Measurements from ENCODE around the gene TANGO6.
"Not testable (repeated sequence)": the region's sequence is repeated elsewhere in the genome, so short reads cannot be mapped to it uniquely, and the experiment has no call there.

The TANGO6 gene

DNA sequence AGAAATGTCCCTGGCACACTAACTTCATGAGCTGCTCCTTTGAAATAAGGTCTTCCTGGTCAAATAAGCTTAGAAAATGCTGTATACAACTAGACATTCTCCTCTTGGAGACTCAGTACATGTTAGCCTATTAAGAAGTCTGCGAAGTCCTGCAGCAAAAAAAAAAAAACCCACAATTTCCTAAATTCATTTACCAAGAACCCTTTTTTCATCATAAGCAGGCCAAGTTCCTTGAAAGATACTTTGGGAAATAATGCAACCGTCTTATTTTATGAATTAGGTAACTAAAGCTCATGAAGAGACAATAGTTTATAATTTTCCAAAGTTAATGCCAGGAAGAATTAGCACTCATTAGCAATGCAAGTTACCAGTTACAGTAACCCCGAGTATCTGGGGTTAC, 213.1 kb downstream of the TANGO6 start:
- DNase-seq (ENCODE audit: low spot score): no peak

DNA sequence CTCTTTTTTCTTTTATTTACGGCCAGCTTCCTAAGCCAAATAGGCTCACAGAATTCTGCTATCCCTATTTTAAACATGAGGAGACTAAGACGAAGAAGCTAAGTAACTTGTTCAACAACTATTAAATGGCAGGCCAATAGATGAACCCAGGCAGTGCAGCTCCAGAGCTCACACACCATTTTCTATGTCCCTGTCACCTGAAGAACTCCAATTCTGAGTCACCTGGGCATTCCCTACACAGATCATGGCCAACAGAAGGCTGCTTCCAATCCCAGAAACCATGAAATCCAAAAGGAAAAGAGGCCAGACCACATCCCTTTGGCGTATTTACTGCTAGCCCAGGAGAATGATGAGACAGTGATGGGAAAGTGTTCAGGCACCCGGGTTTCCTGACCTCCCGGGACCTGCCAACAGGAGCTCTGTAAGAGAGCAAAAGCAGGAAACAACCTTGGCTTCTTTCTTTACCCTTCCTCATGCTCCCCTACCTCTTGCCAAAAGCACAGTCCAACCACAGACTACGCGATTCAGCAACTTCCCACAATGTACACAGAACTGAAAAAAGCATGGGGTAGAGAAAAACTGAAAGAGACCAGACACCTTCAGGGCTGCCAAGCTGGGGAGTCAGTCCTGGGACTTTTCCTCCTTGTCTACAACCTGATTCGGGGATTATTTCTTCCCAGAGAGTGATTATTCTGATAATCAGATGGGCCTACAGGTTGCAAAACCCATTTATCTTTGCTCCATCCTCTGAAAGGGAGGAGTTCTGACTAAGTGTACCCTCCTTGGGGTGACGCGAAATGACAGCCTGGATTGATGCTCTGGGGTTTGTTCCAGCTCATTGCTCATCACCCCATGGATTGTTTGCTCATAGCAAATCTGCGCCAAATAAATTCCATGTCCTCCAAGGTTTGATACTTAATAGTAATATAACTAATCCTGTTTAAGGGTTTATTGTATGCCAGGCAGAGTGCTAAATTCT, 214.4 kb downstream of the TANGO6 start:
- no peak for DNase-seq (ENCODE audit: low spot score)

DNA sequence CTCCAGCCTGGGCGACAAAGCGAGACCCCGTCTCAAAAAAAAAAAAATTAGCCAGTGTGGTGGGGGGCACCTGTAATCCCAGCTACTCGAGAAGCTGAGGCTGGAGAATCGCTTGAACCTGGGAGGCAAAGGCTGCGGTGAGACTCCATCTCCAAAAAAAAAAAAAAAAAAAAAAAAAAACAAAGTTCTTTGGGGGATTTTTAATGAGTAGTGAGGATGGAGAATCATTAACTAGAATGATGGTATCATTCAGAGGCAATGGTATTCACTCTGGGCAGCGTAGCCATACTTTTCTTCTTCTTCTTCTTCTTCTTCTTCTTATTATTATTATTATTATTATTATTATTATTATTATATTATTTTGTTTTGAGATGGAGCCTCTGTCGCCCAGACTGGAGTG, 220.2 kb downstream of the TANGO6 start:
- DNase-seq (ENCODE audit: low spot score): not testable (repeated sequence)

DNA sequence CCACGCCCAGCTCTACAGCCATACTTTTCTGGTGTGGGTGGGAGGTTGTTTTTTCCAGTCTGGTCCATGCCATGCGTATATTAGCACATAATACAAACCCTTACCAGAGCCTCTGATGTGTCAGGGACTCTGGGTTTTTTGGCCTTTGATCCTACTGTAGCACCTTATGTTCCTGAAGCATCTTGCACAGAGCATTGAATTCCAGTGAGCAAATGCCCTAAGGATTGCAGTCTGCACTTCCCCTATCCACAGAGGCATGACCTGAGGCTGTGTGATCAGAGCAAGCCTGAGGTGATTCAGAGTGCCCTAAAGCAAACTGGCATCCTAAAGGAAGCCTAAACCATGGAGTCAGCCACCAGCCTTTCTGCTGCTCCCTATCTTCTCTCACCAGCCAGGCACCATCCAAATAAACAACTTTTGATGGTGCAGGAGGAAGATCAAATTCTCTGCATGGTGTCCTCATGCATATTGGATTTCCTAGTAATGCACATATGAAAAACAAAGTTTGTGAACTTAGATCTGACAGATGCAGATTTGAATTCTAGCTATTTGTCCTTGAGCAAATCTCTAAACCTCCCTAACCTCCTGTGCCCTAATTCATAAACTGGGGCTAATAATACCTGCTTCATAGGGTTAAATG, 220.9 kb downstream of the TANGO6 start:
- DNase-seq (ENCODE audit: low spot score): no peak

DNA sequence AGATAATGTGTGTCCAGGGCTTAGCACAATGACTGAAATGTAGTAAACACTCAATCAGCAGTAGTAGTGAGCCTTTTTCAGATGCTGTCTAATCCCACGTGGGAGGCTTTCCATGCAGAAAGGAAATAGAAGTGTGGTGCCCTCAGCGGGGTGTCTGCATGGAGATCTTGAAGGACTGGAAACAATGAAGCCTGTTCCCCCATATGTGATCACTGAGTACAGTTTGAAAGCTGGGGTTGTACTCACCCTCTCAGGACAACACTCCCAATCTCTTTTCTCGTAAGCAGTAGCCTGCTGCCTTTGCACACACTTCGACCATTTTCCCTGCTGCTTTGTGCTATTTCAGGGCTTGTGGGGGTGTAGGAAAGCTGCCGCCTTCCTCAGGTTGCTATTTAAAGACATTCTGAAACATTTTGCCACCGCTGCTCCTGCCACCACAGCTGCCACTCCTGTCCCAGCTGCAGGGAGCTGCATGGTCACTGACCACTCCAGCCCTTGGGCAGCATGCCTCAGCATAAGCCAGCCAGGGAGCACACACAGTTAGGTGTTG, 221.5 kb downstream of the TANGO6 start:
- peak; percentile 53 for DNase-seq (ENCODE audit: low spot score)

DNA sequence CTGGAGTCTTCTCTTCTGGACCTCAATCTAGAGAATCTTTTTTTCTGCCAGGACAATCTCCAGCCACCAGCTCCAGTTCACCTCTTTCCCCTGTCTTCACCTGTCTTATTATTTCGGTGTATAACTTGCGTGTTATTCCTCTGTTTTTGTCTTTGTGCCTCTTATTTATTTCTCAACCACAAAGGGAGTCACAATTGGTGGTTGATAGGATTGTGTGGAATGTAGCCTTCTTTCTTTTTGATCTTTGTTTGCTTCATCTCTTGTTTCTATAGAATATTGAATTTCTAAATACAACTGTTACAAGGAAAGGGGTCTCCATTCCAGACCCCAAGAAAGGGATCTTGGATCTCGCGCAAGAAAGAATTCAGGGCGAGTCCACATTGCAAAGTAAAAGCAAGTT, 226.2 kb downstream of the TANGO6 start:
- DNase-seq (ENCODE audit: low spot score): no peak

DNA sequence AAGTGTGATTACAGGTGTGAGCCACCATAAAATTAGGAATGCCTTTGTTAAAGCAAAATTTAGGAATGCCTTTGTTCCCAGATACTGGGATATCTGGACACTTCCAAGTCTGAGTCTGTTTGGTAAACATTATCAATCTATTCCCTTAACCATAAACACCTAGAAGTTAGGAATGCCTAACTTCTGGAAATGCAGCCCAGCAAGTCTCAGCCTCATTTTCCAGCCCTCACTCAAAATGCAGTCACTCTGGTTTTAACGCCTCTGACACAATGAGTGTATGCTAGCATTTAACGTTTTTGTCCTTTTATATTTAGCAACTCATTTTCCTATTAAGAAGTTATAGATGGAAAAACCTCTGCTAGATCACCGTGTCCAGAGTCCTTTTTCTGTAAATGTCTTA, 227.7 kb downstream of the TANGO6 start:
- DNase-seq (ENCODE audit: low spot score): no peak

DNA sequence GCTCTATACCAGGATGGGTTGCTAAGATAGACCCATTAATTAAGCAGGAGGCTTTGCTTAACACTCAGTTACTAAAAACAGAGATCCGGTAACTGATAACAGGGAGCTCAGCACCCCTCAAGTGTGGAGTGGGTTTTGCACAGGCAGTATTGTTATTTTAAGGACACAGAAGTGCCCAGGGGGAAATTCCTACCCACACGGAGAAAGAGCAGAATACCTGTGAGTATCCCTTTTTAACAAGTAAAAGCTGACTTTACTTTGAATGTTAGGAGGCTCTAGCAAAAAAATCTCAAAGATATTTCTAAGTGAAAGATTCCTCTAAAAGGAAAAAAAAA, 229.3 kb downstream of the TANGO6 start:
- DNase-seq (ENCODE audit: low spot score): no peak

DNA sequence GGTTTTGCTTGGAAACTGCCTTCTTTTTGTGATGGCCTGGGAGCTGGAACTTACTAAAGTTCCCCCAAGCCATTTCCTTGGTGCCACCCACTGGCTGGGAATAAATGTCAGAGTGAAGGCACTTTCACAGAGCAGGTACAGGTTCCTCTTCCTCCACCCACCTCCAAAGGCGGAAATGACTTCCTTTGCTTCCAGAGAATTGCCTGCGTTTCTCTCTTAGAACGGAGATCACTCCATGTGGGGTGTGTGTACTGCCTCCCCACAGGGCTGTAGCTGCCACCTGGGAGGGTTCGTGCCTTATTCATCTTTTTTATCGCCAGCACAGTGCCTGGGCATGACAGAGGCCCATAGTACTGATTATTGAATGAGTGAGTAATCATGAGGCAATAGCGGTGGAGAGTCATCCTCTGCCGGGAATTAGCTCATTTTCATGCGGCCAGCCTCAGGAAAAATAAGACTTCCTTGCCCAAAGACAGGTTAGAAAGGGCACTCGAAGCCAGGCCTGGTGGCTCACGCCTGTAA, 229.9 kb downstream of the TANGO6 start:
- DNase-seq (ENCODE audit: low spot score): no peak

DNA sequence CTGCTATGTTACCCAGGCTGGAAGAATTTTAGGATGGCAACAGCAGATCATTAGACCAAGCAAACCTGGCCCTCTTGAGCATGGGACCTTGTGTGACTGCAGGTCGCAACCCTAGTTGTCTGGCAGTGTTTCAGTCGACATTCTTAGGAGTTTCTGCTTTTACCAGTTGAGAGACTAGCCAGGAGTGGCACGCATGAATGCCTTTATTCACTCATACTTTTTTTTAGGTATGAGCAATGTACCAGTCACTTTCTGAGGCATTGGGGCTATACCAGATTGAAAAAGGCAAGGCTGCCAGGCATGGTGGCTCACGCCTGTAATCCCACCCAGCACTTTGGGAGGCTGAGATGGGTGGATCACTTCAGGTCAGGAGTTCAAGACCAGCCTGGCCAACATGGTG, 233.9 kb downstream of the TANGO6 start:
- DNase-seq (ENCODE audit: low spot score): no peak

DNA sequence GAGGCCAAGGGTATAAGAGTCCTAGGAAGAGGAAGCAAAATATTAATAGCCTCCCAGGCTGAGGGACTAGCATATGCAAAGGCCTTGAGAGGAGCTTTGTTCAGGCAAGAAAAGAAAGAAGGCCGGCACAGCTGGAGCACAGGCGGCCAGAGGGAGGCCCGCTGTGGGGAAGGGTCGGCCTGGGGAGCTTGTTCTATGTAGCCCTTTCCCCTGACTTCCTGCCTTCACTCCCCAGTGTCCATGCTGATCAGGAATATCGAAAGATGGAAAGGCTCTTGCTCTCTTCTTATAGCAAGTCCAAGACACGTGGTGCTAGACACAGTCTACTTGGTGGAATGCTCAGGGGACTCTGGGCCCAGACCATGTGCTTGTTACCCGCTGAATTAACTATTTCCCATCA, 234.7 kb downstream of the TANGO6 start:
- no peak for DNase-seq (ENCODE audit: low spot score)

DNA sequence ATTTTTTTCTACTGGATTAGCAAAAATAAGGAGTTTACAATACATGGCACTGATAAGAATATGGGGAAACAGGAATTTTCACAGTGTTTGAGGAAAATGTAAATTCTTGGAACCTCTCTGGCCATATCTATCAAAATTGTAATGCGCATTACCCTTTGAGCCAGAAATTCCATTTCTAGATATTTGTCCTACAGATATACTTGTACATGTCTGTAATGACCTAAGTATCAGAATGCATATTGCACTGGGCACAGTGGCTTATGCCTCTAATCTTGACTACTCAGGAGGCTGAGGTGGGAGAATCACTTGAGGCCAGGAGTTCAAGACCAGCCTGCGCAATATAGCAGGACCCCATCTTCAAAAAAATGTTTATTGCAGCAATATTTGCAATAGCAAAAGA, 236.4 kb downstream of the TANGO6 start:
- DNase-seq (ENCODE audit: low spot score): no peak

DNA sequence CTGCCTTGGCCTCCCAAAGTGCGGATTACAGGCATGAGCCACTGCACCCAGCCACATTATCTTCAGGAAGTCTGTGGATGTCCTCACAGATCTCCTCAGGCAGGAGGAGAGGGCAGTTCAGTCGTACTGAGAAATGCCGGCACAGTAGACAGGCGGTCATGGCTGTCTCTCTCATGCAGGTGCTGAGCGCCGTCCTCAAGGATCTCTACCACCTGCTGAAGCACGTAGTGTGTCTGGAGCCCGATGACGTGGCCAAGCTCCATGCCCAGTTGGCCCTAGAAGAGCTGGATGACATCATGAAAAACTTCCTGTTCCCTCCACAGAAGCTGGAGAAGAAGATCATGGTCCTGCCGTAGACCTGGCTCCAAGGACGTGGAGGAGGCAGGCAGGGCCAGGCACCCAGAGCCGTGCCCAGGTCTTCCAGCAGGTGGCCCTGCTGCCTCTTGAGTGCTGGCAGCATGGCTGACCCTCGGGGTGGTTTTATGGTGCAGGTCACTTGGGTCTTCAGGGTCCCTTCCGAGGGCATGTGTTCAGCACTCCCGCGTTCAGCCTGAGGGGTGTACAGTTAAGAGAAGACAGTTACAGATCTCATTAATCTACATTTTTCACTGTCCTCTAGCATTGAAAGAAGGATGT, 240.1 kb downstream of the TANGO6 start:
- no peak for DNase-seq (ENCODE audit: low spot score)

DNA sequence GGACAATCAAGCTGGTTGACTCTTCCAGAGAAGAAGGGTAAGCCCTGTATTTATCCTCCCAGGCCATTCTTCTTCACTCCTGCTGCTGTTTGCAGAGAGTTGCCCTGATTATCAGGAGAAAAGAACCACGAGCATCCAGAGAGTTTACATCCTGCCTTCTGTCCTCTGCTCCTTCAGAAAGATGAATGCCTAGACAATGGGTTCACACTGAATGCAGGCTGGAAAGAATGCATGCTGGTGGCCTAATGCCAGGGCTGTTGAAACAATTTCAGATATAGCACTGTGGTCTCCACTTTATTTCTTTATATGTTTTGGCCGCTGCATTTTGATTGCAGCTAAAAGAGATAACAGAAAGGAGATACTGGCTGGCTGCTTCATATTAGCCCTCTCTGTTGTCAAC, 241.0 kb downstream of the TANGO6 start:
- no peak for DNase-seq (ENCODE audit: low spot score)

DNA sequence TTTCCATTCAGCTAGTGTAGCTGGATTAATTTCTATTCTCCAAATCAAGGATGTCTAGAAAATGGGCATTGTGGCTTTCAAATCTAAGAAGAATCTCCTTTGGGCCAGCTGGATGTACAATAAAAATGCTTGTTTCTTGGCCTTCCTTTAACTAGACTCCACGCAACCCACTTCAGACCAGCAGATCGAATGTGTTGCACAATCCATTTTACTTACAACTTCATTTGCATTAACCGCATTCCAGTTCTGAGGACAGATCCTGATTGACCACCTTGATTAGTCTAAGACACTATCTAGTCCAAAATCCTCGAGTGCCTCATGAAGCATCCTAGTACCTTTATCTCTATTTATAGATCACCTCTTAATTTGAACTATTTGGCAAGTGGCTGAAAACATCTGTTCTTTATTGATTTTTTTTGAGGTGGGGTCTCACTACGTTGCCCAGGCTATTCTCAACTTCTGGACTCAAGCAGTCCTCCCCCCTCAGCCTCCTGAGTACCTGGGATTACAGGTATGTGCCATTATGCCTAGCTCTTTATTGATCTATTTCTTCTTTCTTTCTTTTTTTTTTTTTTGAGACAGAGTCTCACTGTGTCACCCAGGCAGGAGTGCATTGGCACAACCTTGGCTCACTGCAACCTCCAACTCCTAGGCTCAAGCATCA, 241.8 kb downstream of the TANGO6 start:
- no peak for DNase-seq (ENCODE audit: low spot score)

DNA sequence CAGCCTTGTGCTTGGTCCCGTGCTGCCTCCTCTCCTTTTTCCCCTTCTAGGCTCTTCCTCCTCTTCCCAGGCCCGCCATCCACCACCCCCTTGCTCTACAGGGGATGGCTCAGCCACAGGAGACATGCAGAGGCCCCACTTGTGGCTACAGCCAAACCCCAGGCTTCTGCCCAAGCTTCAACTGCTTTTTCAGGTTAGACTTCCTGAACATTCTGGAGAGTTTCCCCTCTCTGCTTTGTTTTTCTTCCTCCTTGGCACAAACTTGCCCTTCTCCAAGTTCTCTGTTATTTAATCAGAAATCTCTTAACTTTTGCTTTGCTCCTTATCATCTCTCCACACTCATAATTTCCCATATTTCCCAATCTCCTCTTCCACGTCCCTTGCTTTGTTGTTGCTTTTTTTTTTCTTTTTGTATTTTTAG, 243.8 kb downstream of the TANGO6 start:
- DNase-seq (ENCODE audit: low spot score): no peak

DNA sequence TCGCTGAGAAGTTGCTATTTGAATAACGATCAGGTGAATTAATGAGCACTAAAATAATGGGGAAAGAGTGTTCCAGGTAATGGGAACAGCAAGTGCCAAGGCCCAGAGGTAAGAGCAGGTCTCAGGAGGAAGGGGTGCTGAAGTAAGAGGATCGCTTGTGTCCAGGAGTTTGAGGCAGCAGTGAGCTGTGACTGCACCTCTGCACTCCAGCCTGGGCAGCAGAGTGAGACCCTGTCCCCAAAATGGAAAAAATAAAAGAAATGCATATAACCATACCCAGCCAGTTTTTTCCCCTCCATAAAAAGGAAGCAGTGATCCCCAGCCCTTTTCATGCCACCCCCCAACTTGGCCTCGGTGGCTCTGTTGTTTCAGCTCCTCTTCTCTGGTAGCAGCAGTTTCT, 245.4 kb downstream of the TANGO6 start:
- DNase-seq (ENCODE audit: low spot score): no peak

DNA sequence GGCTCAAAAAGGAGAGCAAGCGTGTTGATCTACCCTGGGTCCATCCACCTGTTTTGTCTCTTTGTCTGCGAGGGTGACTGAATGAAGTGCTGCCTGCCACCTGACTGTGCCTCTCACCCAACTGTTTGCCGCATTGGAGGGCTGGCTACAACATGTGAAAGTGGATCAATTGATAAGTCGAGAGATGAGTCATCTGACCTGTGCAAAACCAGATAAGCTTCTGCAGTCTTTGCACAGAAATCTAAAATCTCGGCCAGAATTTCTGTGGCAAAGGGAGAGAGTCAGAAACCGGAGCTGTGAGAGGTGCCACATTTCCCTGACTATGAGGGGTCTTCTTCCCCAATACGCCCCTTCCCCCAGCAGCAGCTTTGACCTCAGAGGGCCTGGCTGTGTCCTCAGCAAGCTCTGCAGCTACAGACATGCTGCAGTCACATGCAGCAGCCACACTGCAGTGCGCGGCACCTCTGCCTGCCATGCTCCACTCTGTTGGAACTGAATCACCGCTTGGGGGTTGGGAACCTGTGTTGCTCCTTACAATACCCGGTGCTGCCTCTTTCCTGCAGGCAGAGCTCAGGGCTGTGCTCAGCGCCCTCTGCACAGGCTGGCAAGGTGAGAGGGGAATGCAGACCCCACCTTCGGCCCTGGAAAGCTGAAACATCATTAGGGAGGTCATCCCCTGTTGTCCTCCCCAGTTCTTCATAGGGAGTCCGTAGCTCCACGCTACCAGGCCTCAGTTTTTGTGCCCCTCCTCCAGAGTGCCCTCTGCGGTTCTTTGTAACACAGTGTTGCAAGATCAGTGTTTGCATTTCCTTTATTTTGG, 246.0 kb downstream of the TANGO6 start:
- peak; percentile 62 for DNase-seq (ENCODE audit: low spot score)

DNA sequence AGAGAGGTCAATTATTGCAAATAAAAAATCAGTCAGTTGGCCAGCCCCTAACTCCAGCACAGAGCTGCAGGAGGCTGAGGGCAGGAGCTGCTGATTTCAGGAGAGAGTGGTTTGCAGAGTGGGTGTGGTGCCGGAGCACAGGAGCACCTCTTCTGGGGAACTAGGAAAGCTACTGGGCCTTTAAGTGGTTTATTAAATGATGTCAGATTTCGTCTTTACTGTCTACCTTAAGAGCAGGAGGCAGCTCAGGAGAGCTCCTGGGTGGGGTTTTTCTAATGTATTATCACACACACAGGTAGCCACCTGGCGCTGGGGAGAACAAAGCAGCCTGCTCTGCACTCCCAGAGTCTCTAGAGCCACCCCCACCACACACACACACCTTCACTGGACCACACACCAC, 250.6 kb downstream of the TANGO6 start:
- DNase-seq (ENCODE audit: low spot score): no peak

DNA sequence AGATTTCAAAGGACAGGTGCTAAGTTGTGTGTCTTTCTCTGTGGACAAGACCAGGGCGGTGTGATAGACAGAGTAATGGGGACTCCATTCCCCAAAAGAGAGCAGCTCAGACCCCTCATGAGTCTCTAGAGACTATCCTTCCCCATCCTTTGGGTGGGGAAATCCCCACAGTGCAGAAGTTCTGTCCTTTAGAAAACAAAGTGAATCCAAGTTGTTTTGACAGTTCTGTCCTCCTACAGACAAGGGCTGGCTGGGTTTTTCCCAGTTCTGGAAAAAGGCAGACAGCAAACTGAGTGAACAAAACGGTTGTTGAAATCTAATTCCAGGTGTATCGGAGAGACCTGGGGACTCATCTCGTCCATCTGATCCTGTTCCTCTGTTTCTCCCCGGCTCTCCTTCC, 251.2 kb downstream of the TANGO6 start:
- DNase-seq (ENCODE audit: low spot score): no peak

DNA sequence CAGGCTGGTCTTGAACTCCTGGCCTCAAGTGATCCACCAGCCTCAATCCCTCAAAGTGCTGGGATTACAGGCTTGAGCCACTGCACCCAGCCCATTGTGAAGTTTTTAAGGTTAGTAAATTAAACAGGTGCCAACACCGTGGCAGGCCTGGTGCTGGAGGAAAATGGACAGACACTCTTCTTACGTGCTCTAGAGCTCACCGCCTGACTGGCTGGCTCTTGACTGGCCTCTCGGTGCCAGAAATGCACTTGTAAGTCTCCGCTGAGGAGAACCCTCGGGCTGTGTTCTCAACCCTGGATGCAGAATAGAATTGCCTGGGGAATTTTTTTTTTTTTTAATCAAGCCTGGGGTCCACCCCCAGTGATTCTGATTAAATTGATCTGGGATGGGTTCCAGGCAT, 251.9 kb downstream of the TANGO6 start:
- no peak for DNase-seq (ENCODE audit: low spot score)

All from putamen (tissue), 1 donor.